22Rv1 (cell line): ENCODE data around the gene ERVFRD-1.

ENCODE experiments used
- ZFX ChIP-seq: fragments of 450-650 bp; IDR thresholded peaks from 2 replicates; pipeline ENCODE4 v1.6.1; 2017; ENCODE audit warnings: antibody characterized with exemption, borderline replicate concordance
- TF ChIP-seq, protein P1 (sequence below): fragments of 450-650 bp; IDR thresholded peaks from 2 replicates; pipeline ENCODE4 v1.5.1; 2017; ENCODE audit warnings: mild to moderate bottlenecking

DNA sequence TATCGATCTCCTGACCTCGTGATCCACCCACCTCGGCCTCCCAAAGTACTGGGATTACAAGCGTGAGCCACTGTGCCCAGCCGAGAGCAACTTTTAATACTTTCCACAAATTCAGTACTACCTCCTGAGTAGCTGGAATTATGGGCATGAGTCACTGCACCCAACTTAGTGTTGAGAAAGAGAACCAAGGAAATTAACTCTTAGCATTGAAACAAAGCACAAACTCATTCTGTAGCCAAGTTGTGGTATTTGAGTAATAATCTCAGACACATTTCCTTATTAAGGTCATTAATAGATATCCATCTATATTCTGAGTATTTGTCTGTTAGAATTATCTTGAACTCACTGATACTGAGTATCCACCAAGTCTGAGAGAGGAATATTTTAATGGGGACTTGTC, 53.1 kb downstream of the ERVFRD-1 start:
- TF ChIP-seq, protein P1, sequence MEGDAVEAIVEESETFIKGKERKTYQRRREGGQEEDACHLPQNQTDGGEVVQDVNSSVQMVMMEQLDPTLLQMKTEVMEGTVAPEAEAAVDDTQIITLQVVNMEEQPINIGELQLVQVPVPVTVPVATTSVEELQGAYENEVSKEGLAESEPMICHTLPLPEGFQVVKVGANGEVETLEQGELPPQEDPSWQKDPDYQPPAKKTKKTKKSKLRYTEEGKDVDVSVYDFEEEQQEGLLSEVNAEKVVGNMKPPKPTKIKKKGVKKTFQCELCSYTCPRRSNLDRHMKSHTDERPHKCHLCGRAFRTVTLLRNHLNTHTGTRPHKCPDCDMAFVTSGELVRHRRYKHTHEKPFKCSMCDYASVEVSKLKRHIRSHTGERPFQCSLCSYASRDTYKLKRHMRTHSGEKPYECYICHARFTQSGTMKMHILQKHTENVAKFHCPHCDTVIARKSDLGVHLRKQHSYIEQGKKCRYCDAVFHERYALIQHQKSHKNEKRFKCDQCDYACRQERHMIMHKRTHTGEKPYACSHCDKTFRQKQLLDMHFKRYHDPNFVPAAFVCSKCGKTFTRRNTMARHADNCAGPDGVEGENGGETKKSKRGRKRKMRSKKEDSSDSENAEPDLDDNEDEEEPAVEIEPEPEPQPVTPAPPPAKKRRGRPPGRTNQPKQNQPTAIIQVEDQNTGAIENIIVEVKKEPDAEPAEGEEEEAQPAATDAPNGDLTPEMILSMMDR = no peak
- no peak for TF ChIP-seq ZFX
